Fibroblast of skin of left quadriceps (primary cell): ENCODE data around the gene RGS12.

Experiments used
- DNase-seq, 2 experiments: peaks; one replicate each; pipeline ENCODE4 v3.0.0-alpha.2; 2013; ENCODE audit warnings: low read depth in 2 of 2

Gene RGS12

GRCh38 chr4:3254302-3255131, 38.3 kb upstream of the RGS12 start:
- no peak for DNase-seq

- DNase-seq: no peak
Measured at GRCh38 chr4:3255611-3256186, 37.1 kb upstream of the RGS12 start.

- DNase-seq: no peak
Measured at GRCh38 chr4:3256230-3257102, 36.4 kb upstream of the RGS12 start.

- DNase-seq: no peak
Measured at GRCh38 chr4:3257103-3257555, 35.7 kb upstream of the RGS12 start.

GRCh38 chr4:3257556-3258482, 35.0 kb upstream of the RGS12 start:
- DNase-seq: no peak

- DNase-seq: no peak
Measured at GRCh38 chr4:3261411-3262207, 31.2 kb upstream of the RGS12 start.

GRCh38 chr4:3262208-3263052, 30.4 kb upstream of the RGS12 start:
- DNase-seq: no peak

- no peak for DNase-seq
Measured at GRCh38 chr4:3263053-3263875, 29.6 kb upstream of the RGS12 start.

- DNase-seq: no peak
Measured at GRCh38 chr4:3263876-3264193, 29.0 kb upstream of the RGS12 start.

GRCh38 chr4:3266076-3266475, 26.7 kb upstream of the RGS12 start:
- DNase-seq: no peak

- no peak for DNase-seq
Measured at GRCh38 chr4:3267576-3268394, 25.0 kb upstream of the RGS12 start.

GRCh38 chr4:3268395-3269104, 24.3 kb upstream of the RGS12 start:
- no peak for DNase-seq

- DNase-seq: no peak
Measured at GRCh38 chr4:3269105-3269927, 23.5 kb upstream of the RGS12 start.

GRCh38 chr4:3269991-3270611, 22.7 kb upstream of the RGS12 start:
- DNase-seq: no peak

GRCh38 chr4:3271131-3271530, 21.7 kb upstream of the RGS12 start:
- no peak for DNase-seq

GRCh38 chr4:3276986-3277385, 15.8 kb upstream of the RGS12 start:
- DNase-seq: peak in 1 of 2 experiments; percentile 12
